Amygdala (tissue), 56 donors: ENCODE measurements around the gene MAGI2.
"Not testable (repeated sequence)": the region's sequence is repeated elsewhere in the genome, so short reads cannot be mapped to it uniquely, and the experiment has no call there.

Experiments used
- DNase-seq, 56 donors: peaks; one replicate each; lab custom pipeline; 2025; lab: John Stamatoyannopoulos, UW

Gene MAGI2

DNA sequence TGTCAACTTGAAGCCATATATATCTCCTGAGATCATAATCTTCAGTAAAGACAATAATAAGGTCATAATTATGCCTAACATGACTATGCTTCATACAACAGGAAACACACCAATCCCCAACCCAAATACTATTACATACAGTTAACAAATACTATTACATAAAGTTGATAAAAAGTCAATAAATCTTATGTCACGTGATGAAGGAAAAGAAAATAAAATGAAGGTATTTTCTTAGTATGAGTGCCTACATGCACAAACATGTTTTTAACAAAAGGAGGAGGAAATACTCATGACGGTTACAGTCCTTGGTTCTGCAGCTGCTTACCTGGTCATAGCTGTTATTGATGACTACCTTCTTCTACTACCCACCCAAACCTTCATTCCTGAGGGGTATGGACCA is 844.2 kb downstream of the MAGI2 start:
- DNase-seq, result no peak

DNA sequence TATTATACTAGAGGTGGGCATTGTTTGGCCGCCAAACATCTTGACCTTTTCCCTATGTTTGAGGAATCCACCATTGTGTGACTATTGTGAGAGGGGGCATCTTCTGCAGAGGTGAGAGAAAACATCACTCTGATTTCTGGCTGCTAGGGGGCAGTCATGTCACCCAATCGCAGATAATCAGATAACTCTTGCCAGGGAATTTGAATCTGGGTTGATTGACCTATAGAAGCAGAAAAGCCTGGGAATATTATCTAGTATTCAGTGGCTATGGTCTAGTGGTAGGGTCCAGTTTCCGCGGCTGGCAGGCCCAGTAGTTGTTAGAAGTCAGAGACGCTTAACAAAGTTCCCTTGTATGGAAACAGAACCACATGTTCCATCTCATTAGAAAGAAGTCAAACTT is 846.4 kb downstream of the MAGI2 start:
- peak in 6 of 56 donors; percentile 7 to 29 (median 15) for DNase-seq

DNA sequence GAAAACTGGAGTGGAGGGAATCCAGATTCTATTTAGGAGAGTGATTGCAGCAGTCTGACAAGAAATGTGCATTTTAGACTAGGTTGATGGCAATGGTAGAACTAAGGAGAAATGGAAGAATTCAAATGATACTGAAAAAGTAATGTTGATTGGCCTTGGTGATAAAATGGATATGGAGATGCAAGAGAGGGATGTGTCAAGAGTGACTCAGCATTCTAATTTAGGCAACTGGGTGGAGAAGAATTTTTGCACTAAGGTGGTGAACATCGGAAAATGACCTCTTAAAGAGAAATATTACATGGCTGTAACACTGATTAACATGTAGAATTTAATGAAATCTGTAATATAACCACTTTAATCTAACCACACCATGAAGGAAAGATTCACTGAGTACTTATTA is 848.3 kb downstream of the MAGI2 start:
- no peak for DNase-seq

DNA sequence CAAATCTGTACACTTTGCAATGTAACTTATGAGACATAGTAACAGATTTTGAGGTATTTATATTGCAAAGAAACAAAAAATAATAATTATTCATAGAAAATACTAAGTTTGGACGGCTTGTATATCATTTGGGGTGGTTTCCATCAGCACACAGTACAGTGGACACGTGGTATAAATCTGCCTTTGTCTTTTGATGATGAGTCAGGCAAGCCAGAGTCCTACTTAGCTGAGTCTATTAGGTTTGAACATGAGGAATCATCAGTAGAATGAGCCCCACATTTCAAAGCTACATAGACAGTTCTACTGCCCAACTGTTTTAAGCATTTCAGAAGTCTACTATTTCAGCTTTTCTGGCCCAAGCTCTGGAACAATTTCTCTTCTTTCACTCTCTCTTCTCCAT is 851.7 kb downstream of the MAGI2 start:
- no peak for DNase-seq

DNA sequence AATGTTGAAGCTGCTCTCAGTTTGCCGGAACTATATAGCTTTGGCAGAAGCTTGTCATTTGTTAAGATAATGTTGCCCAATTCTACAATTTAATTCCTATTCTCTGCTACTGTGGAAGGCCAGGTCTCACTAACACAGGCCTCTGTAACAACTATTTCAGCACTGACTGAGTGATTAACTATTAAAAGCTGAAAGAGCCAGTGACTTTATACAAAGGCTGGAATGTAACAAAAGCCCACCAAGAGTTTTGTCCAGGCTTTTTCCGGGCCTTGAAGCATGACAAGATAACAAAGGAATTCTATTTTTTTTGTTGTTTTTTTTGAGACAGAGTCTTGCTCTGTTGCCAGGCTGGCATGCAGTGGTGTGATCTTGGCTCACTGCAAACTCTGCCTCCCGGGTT is 859.3 kb downstream of the MAGI2 start:
- no peak for DNase-seq

DNA sequence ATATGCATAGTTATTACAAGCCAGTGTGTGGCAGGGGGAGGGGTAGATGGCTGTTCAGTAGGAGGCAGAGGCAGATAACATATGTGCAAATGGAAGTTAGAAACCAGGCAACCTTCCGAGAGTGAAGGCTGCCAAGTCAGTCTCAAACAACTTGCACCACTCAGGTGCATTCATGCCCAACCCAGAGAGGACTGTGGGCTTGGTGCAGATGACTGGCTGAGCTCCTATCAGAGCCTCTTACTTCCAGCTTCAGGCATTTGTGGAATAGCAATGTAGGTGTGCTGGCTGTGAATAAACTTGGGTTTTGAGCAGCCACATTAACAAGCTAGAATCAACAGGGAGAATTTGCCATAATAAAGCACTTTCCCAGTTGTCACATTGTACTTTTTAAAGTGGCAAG is 865.1 kb downstream of the MAGI2 start:
- DNase-seq, result peak in 1 of 56 donors; percentile 5

DNA sequence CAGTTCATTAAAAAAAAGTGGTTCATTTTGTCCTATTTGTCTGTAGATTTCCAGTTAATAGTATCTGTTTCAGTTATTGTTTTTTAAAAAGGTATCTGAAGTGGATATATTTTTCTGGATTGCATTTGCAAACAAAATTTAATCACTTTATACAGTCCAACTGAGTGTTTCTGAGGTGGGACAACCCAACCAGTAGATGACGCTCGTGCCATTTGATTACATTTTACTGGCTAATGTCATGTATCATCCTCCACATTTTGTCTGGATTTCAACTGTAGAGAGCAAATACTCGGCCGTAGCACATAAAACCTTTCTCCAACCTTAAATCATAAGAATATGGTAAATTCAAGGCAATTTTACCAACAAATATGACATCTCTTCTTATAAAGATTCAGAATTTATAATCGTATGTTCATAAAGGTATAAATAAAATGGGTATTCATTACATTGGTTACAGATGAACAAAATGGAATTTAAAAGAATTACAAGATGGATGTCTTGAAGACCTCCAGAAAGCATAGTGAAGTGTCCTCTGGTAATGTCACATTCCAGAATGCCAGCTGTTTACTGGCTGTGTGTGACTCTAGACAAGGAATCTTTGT is 865.9 kb downstream of the MAGI2 start:
- DNase-seq, result no peak

DNA sequence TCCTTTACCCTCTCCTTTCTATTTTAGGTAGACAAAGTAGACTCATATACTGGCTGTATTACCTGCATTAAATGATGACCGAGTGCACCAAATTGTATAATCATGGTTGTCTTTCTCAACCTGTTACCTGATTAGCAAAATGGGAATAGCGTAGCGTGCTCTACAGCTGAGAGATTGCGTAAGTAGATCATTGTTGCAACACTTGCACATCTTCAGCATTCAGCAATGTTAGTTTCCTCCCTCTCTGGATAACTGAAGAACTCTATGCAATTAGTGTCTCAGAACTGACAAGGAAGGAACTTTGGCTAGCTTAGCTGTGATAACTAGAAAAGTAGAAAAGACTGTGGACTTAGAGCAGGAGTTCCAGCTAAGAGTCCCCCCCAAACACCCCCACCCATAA is 867.5 kb downstream of the MAGI2 start:
- DNase-seq, result no peak

DNA sequence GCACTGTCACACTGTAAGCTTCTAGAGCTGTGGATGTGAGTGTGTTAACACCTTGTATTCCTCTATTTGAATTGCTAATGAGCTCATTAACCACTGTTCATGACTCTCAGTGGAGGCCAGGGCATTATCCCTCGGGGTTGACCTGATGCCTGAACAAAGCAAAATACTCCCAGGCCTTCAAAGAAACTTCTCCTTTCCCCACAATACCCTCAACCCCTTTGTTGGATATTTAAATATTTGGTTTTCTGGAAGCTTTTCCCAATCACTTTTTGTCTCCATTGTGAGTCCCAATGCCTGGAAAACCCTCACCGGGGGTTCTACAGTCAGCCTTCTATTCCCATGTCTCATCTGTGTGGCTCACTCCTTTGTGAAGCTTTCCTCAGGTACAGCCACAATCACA is 874.8 kb downstream of the MAGI2 start:
- no peak for DNase-seq

DNA sequence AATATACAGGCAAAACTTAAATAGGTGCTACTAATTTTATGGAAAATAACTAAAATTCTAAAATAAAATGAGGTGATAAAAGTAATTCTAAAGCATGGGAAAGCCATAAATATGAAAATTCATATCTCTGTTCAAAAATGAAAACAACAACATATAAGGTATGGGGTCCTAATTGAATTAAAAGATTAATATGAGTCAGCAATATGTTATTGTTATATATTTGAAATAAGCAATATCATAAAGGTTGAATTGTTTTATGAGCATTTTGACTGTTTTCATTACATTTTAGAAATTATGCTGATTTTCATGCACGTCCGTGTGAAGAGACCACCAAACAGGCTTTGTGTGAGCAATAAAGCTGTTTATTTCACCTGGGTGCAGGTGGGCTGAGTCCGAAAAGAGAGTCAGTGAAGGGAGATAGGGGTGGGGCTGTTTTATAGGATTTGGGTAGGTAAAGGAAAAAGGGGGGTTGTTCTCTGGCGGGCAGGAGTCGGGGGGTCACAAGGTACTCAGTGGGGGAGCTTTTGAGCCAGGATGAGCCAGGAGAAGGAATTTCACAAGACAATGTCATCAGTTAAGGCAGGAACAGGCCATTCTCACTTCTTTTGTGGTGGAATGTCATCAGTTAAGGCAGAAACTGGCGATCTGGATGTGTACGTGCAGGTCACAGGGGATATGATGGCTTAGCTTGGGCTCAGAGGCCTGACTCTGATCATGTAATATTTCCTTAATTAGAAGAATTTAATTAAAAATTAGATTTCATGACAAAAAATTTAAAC is 876.1 kb downstream of the MAGI2 start:
- DNase-seq, result not testable (repeated sequence)

DNA sequence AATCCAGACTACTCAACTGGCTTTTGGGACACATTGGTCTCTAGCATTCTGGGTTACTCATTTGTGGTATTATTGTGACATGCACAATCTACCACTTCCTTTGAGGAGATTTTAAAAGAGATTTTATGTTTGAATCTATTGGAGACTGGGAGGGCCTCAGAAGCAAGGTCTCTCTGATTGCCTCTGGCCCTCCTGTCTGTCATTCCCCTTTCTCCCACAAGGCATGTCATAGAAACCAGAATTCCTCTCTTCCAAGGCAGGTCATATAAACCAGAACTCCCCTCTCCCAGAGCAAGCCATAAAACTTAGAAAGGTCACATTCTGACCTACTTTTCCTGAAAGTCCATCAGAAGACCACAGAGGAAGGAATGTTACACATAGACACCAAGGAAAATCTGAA is 877.2 kb downstream of the MAGI2 start:
- DNase-seq, result no peak

DNA sequence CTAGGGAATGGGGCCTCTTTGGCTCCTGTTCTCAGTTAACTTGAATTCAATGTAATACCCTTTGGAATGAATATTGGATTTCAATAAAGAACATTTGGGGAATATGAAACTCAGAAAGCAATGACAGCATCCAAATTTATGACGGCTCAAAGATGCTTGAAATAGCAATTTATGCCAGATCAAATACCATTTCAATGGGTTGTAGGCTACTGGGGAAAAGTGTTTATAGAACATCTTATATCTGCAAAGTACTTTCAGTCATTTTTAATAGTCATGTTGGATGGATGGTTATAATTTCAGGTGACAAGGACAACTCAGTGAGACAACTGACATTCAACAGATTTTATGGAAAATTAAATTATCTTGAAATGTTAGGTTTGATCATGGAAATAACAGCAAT is 882.2 kb downstream of the MAGI2 start:
- no peak for DNase-seq

DNA sequence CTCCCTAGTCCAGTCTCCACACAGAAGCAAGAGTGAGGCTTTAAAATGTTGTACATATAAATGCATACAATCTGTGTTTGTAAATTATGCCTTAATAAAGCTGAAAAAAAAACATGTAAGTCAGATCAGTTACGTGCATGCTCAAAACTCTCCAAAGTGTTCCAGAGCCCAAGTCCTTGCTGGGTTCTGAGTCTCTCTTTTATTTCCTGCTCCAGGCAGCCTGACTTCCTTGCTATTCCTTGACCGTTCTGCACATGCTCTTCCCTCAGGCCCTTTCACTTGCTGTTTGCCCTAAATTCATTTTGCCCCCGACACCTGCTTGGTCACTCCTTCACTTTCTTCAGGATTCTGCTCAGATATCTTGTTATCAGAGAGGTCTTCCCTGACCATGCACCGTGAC is 884.8 kb downstream of the MAGI2 start:
- DNase-seq, result no peak

DNA sequence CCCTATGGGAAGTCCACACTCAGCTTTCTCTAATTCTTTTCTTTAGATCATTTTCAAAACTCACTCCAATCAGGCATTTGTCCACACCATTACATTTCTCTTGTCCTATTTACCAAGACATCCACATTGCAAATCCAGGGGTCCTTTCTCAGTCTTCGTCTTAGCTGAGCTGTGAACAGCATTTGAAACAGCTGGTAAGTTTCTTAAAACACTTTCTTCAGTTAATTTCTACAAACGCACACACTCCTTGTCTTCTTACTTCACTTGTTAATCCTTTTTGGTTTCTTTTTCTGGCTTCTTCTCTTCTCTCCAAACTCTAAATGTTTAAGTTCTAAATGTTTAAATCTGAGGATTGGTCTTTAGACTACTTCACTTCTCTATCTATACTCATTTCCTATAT is 885.6 kb downstream of the MAGI2 start:
- DNase-seq, result no peak

DNA sequence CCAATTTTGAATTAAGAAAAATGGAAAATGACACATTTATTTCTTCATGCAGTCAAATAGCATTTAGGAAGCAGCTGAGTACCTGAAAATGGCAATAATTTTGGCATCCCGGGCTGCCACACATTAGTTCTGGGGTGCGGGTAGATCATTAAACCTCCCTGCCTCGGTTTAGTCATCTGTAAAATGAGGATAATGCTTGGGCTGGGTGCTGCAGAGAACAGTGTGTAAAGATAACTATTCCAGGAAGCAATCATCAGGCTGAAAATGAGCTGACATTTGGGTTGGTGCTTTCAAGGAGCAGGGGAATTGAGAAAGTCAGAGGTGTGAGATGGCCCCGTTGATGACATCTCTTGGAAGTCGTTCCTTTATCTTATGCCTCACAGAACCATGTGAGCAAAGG is 887.7 kb downstream of the MAGI2 start:
- no peak for DNase-seq

DNA sequence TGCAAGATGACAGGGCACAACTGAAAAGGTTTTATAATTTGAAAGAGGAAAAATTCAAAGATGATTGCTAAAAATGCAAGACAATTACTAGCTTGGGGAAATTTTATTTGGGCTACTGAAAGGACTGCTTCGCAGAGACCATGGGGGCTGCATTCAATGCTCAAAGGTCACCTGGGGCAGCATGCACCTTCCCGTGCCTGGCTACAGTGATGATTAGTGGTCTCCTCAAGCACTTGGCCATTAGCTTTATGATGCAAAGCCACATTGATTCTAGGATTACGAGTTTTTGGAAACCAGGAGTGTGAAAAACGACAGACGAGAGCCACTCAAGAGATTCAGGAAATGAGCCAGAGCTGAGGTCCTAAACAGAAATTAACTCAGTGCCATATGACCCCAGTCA is 890.3 kb downstream of the MAGI2 start:
- DNase-seq, result no peak

DNA sequence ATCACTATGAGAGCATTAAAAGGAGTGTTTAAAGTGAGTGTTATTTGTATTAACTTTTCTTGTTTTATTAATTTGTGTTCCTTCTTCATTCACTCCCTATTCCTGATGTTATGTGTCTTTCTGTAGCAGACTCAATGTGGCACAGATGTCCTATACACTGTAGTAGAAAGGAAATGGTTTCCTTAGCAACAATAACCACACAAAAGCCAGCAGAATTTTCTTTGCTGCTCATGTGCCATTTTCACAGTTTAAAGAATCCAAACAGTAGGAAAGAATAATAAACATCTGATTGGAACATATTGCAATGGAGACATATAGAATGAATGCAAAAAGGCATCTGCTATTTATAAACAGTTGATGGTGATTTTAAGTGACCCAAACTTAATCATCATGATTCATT is 891.3 kb downstream of the MAGI2 start:
- no peak for DNase-seq

DNA sequence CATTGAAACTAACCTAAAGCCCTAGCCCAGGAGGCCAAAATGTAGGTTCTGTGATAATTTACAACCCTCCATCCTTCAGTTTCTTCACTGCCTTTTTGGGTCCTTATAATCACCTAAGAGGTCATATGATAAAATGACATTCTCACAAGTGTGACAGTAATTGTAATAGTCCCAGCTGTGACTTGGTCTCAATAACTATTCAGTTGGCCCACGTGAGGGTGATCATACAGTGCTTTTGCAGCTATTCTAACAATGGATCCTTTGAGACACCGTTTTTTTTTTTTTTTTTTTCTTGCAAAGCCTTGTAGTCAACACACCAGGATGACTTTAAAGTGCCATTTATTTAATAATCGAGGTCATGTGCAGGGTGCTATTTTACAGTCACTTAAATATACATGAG is 894.9 kb downstream of the MAGI2 start:
- peak in 22 of 56 donors; percentile 1 to 77 (median 27) for DNase-seq

DNA sequence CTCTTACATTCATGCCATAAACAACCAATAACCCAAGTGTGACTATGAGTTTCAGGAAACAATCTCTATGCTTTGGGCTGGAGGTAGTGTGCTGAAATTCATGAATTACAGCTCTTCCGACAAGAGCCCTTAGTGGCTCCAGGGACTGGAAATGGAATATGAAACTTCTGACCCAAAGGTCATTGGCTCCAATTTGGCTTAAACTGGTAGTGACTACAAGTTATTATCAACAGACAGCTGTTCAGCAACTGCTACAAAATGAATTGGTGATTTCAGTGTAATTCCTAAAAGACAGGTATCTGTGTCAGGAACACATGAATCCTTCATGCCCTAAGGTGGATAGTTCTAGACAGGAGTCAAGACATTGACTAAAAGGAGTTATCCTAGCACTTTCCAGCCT is 909.5 kb downstream of the MAGI2 start:
- DNase-seq, result no peak

DNA sequence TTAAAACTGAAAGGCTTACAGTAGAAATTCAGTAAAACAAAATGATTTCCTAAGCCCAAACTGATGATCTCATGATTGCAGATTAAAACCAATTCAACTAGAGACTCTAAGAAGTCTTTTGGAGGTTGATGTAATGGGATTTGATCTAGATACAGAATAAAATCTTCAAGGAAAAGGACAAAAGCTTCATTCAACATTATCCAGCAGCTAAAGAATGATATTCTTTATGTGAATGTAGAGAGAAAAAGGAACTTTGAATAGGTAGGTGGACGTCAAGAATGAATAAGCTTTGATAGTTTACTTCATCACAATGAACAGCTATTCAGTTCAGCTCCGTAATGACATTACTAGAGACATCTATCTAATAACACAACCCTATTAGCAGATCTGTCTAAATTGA is 910.5 kb downstream of the MAGI2 start:
- DNase-seq, result no peak

DNA sequence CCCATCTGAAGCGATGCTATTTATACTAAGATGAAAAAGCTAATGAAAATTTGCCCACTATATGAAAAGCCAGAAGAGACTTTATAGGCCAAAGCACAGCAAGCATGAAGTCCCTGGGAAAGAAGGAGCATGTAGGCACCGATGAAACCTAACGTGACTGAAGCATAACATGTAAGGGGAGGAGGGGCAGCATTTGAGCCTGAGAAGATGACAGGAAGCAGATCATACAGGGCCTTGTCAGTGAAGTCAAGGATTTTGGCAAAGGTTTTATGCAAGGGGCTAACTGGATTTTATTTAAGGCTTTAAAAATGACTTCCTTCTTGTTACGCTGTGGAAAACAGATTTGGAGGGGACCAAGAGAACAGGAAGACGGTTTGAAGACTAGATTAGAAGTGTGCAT is 910.9 kb downstream of the MAGI2 start:
- DNase-seq, result no peak

DNA sequence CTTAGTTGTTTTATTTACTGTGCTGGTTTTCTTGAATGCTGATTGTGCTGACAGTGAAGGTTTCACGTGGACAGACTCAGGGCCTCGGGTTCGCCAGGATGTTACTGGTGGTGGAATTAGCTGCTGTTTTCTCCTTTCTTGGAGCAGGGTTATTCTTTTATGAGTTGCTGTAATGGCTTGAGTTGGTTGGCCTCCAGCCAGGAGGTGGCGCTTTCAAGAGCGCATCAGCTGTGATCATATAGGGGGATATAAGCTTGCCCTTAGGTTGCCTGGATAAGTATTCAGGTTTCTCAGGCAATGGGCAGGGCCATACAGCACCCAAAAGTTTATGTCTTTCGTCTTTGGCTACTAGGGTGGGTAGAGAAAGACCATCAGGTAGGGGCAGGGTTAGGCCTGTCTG is 913.6 kb downstream of the MAGI2 start:
- DNase-seq, result no peak

DNA sequence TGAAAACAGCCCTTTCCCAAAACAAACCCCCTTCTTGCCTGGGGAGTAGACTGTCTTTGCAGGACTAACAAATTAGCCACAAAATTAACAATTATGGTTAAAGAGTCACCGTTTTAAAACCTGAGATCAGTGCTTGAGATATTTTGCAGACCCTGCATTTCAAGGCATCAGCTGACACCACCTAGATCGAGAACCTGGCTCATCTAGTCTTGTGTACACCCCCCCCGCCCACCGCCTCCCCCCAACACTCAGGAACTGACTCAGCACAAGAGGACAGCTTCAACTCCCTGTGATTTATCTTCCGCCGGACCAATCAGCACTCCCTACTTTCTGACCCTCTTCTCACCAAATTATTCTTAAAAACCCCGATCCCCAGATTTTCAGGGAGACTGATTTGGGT is 917.8 kb downstream of the MAGI2 start:
- no peak for DNase-seq
